ENCODE results near the gene PEX1.
"Not testable (repeated sequence)": the region's sequence is repeated elsewhere in the genome, so short reads cannot be mapped to it uniquely, and the experiment has no call there.

Gene PEX1

GRCh38 chr7:92504563-92504962, 23.8 kb downstream of the PEX1 start:
- peaks cover 50% of the 10 kb centered on the region for H3K36me3 ChIP-seq (ENCODE audit: control insufficient read depth, insufficient read depth, low read length, severe bottlenecking)
- H3K27me3 ChIP-seq (replicated peaks; ENCODE audit: control insufficient read depth, insufficient read depth, low read length) = no peaks in the 10 kb centered on the region
- no peak overlapping the region for H3K4me3 ChIP-seq (ENCODE audit: low read length)
- no peaks in the 10 kb centered on the region for H3K4me1 ChIP-seq (ENCODE audit: control insufficient read depth, insufficient read depth, low read length)
- H3K9ac ChIP-seq (ENCODE audit: low read length) = no peak overlapping the region
- no peak for DNase-seq (ENCODE audit: low read depth)
- H3K9me3 ChIP-seq (ENCODE audit: control insufficient read depth, low read length) = no peaks in the 10 kb centered on the region

GRCh38 chr7:92503767-92504166, 24.6 kb downstream of the PEX1 start:
- no peaks in the 10 kb centered on the region for H3K4me1 ChIP-seq (ENCODE audit: control insufficient read depth, insufficient read depth, low read length)
- H3K27me3 ChIP-seq (replicated peaks; ENCODE audit: control insufficient read depth, insufficient read depth, low read length) = no peaks in the 10 kb centered on the region
- H3K9me3 ChIP-seq (ENCODE audit: control insufficient read depth, low read length) = no peaks in the 10 kb centered on the region
- H3K9ac ChIP-seq (ENCODE audit: low read length) = no peak overlapping the region
- no peak overlapping the region for H3K4me3 ChIP-seq (ENCODE audit: low read length)
- no peak for DNase-seq (ENCODE audit: low read depth)
- H3K36me3 ChIP-seq (ENCODE audit: control insufficient read depth, insufficient read depth, low read length, severe bottlenecking) = peaks cover 57% of the 10 kb centered on the region

- H3K36me3 ChIP-seq (ENCODE audit: control insufficient read depth, insufficient read depth, low read length, severe bottlenecking) = peaks cover 63% of the 10 kb centered on the region
- no peak for DNase-seq (ENCODE audit: low read depth)
- no peak overlapping the region for H3K4me3 ChIP-seq (ENCODE audit: low read length)
- H3K9me3 ChIP-seq (ENCODE audit: control insufficient read depth, low read length) = no peaks in the 10 kb centered on the region
- no peaks in the 10 kb centered on the region for H3K27me3 ChIP-seq (replicated peaks; ENCODE audit: control insufficient read depth, insufficient read depth, low read length)
- H3K9ac ChIP-seq (ENCODE audit: low read length) = no peak overlapping the region
- H3K4me1 ChIP-seq (ENCODE audit: control insufficient read depth, insufficient read depth, low read length) = no peaks in the 10 kb centered on the region
Measured at GRCh38 chr7:92498557-92498956, 29.8 kb downstream of the PEX1 start.

GRCh38 chr7:92496876-92497275, 31.4 kb downstream of the PEX1 start:
- DNase-seq (ENCODE audit: low read depth) = peak; percentile 24
- Histone ChIP-seq H3K9ac (ENCODE audit: low read length) (no peak overlapping the region), H3K4me1 (ENCODE audit: control insufficient read depth, insufficient read depth, low read length) (no peaks in the 10 kb centered on the region), H3K27me3 (replicated peaks; ENCODE audit: control insufficient read depth, insufficient read depth, low read length) (no peaks in the 10 kb centered on the region), H3K9me3 (ENCODE audit: control insufficient read depth, low read length) (no peaks in the 10 kb centered on the region), H3K4me3 (ENCODE audit: low read length) (no peak overlapping the region), H3K36me3 (ENCODE audit: control insufficient read depth, insufficient read depth, low read length, severe bottlenecking) (peaks cover 72% of the 10 kb centered on the region)

DNA sequence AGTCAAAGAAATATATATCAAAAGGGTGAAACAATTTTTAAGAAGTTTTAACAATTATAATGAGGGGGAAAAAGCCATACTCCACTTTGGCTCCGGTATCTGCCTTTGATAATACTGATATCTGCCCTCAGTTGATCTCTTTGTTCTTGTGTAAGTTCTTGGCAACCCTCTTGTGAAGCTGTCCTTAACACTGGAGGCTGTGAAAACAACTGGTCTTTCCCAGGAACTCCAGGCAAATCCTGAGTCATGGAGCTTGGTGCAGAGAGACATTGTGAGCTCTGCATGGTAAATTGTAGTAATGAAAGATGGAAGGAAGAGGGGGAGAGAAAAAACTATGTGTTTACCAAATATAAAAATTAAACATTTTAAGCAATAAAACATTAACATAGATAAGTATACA, 38.7 kb downstream of the PEX1 start:
- H3K9me3 ChIP-seq (ENCODE audit: control insufficient read depth, low read length) = no peaks in the 10 kb centered on the region
- no peaks in the 10 kb centered on the region for H3K27me3 ChIP-seq (replicated peaks; ENCODE audit: control insufficient read depth, insufficient read depth, low read length)
- peaks cover 57% of the 10 kb centered on the region for H3K36me3 ChIP-seq (ENCODE audit: control insufficient read depth, insufficient read depth, low read length, severe bottlenecking)
- no peak overlapping the region for H3K4me3 ChIP-seq (ENCODE audit: low read length)
- no peak overlapping the region for H3K9ac ChIP-seq (ENCODE audit: low read length)
- DNase-seq (ENCODE audit: low read depth) = no peak
- H3K4me1 ChIP-seq (ENCODE audit: control insufficient read depth, insufficient read depth, low read length) = peaks cover 32% of the 10 kb centered on the region

GRCh38 chr7:92487804-92488203, 40.5 kb downstream of the PEX1 start:
- Histone ChIP-seq H3K9ac (ENCODE audit: low read length) (no peak overlapping the region), H3K36me3 (ENCODE audit: control insufficient read depth, insufficient read depth, low read length, severe bottlenecking) (peaks cover 41% of the 10 kb centered on the region), H3K27me3 (replicated peaks; ENCODE audit: control insufficient read depth, insufficient read depth, low read length) (no peaks in the 10 kb centered on the region), H3K9me3 (ENCODE audit: control insufficient read depth, low read length) (no peaks in the 10 kb centered on the region), H3K4me1 (ENCODE audit: control insufficient read depth, insufficient read depth, low read length) (peaks cover 32% of the 10 kb centered on the region), H3K4me3 (ENCODE audit: low read length) (no peak overlapping the region)
- DNase-seq (ENCODE audit: low read depth) = no peak

GRCh38 chr7:92485974-92486373, 42.3 kb downstream of the PEX1 start:
- H3K36me3 ChIP-seq (ENCODE audit: control insufficient read depth, insufficient read depth, low read length, severe bottlenecking) = peaks cover 23% of the 10 kb centered on the region
- H3K9ac ChIP-seq (ENCODE audit: low read length) = no peak overlapping the region
- no peaks in the 10 kb centered on the region for H3K27me3 ChIP-seq (replicated peaks; ENCODE audit: control insufficient read depth, insufficient read depth, low read length)
- no peaks in the 10 kb centered on the region for H3K9me3 ChIP-seq (ENCODE audit: control insufficient read depth, low read length)
- DNase-seq (ENCODE audit: low read depth) = no peak
- H3K4me3 ChIP-seq (ENCODE audit: low read length) = no peak overlapping the region
- peaks cover 32% of the 10 kb centered on the region for H3K4me1 ChIP-seq (ENCODE audit: control insufficient read depth, insufficient read depth, low read length)

DNA sequence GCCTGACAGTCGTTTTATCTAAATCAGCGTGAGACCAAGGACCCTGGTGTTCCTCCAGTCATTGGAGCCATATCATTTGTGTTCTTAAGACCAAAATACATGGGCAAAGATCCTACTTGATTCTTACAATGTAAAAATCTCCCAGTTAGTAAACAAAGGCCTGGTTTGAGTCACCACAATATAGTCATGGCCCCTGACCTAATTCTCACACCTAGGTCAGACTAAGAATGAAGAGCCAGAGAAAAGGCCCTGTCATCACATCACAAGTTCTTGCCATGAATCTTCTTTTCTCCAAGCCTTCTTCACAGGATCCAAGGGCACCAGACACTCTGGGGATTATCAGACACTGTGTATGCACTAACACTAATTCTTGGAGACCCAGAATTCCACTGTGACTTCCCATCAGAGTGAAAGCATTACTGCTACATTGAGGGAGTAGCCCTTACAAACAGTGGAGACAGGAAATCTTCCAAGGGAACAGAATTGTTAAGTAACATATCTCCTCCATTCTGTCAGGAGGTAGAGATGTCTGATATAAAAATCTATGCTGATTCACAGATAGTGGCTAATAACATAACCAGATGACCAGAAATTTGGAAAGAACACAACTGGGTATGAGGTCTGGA, 42.9 kb downstream of the PEX1 start:
- H3K27me3 ChIP-seq (replicated peaks; ENCODE audit: control insufficient read depth, insufficient read depth, low read length) = no peaks in the 10 kb centered on the region
- no peak overlapping the region for H3K4me3 ChIP-seq (ENCODE audit: low read length)
- H3K9me3 ChIP-seq (ENCODE audit: control insufficient read depth, low read length) = no peaks in the 10 kb centered on the region
- DNase-seq (ENCODE audit: low read depth) = no peak
- H3K9ac ChIP-seq (ENCODE audit: low read length) = peak overlapping the region; percentile 21
- H3K36me3 ChIP-seq (ENCODE audit: control insufficient read depth, insufficient read depth, low read length, severe bottlenecking) = peaks cover 21% of the 10 kb centered on the region
- H3K4me1 ChIP-seq (ENCODE audit: control insufficient read depth, insufficient read depth, low read length) = peaks cover 32% of the 10 kb centered on the region

DNA sequence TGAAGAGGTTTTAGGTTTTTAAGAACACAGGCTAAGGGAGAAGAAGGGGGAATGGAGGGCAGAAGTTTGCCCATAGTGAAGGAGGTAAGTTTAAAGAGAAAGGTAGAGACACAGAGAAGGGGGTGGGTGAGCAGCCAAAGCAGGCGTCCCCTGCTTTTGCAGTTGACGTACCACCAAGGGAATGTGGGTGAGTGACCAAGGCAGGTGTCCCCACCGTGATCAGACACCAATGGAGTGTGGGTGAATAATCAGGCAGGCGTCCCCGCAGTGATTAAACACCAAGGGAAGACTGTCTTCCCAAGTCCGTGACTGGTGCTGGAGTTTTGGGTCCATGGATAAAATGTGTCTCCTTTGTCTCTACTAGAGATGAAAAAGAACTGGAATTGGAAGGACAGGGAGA, 44.1 kb downstream of the PEX1 start:
- not testable (repeated sequence) for DNase-seq (ENCODE audit: low read depth); H3K27me3 ChIP-seq (replicated peaks; ENCODE audit: control insufficient read depth, insufficient read depth, low read length); H3K4me3 ChIP-seq (ENCODE audit: low read length); H3K9ac ChIP-seq (ENCODE audit: low read length); H3K9me3 ChIP-seq (ENCODE audit: control insufficient read depth, low read length)
- Histone ChIP-seq H3K4me1 (ENCODE audit: control insufficient read depth, insufficient read depth, low read length) (peaks cover 22% of the 10 kb centered on the region), H3K36me3 (ENCODE audit: control insufficient read depth, insufficient read depth, low read length, severe bottlenecking) (peaks cover 20% of the 10 kb centered on the region)

DNA sequence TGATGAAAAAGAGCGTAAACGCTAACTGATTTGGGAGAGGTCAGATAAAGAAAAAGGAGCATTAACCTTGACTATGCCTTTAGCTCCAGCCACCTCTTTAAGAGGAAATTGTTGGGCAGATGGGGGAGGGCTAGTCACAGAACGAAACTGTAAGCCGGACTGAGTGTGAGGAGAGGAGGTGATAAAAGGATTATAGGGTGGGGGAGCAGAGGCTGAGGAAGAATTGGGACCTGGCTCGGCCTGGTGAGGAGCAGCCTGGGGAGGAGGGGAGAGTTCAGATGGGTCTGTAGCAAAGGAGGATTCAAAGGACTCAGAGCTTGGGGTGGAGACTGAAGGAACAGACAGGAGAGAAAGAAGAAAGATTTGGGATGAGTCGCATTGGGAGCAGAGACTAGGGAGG, 44.7 kb downstream of the PEX1 start:
- not testable (repeated sequence) for H3K4me3 ChIP-seq (ENCODE audit: low read length); H3K27me3 ChIP-seq (replicated peaks; ENCODE audit: control insufficient read depth, insufficient read depth, low read length); H3K9me3 ChIP-seq (ENCODE audit: control insufficient read depth, low read length); H3K9ac ChIP-seq (ENCODE audit: low read length); DNase-seq (ENCODE audit: low read depth)
- Histone ChIP-seq H3K4me1 (ENCODE audit: control insufficient read depth, insufficient read depth, low read length) (peaks cover 22% of the 10 kb centered on the region), H3K36me3 (ENCODE audit: control insufficient read depth, insufficient read depth, low read length, severe bottlenecking) (peaks cover 18% of the 10 kb centered on the region)

- H3K9me3 ChIP-seq (ENCODE audit: control insufficient read depth, low read length); H3K4me3 ChIP-seq (ENCODE audit: low read length); H3K4me1 ChIP-seq (ENCODE audit: control insufficient read depth, insufficient read depth, low read length); H3K9ac ChIP-seq (ENCODE audit: low read length); H3K27me3 ChIP-seq (replicated peaks; ENCODE audit: control insufficient read depth, insufficient read depth, low read length); DNase-seq (ENCODE audit: low read depth); H3K36me3 ChIP-seq (ENCODE audit: control insufficient read depth, insufficient read depth, low read length, severe bottlenecking): not testable (repeated sequence)
Measured at GRCh38 chr7:92479146-92479545, 49.2 kb downstream of the PEX1 start.

DNA sequence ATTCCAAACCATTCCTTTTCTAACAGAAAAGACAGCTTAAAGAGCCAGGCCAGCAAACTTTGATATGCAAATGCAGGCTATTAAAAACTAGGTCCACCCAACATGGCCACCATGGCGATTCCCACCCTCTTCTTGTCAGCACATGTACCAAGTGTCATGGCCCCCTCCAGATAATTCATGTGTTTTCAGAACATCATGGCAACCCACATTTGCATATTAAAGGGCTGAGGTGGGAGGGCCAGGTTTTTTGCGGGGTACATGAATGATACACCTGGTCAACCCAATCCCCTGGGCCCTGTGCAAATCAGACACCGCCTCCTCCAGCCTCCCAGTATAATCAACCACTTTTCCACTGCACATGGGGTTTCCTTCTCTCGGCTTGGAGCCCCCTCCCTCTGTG, 49.6 kb downstream of the PEX1 start:
- peaks cover 5% of the 10 kb centered on the region for H3K4me1 ChIP-seq (ENCODE audit: control insufficient read depth, insufficient read depth, low read length)
- no peak for DNase-seq (ENCODE audit: low read depth)
- no peaks in the 10 kb centered on the region for H3K27me3 ChIP-seq (replicated peaks; ENCODE audit: control insufficient read depth, insufficient read depth, low read length)
- no peak overlapping the region for H3K9ac ChIP-seq (ENCODE audit: low read length)
- H3K36me3 ChIP-seq (ENCODE audit: control insufficient read depth, insufficient read depth, low read length, severe bottlenecking) = peaks cover 4% of the 10 kb centered on the region
- no peaks in the 10 kb centered on the region for H3K9me3 ChIP-seq (ENCODE audit: control insufficient read depth, low read length)
- H3K4me3 ChIP-seq (ENCODE audit: low read length) = no peak overlapping the region
